AG04450 (cell line): ENCODE results near the gene AFMID. TPM values are rescaled to one million over a fixed set of nuclear protein-coding genes. Genes with fewer than 3 reads are reported as not detected.

Experiments
- CTCF ChIA-PET: fragments of 300-600, 350-600 bp; formaldehyde crosslinking; extraction: SDS; loops from one replicate; lab custom pipeline; 2022; ENCODE audit warnings: antibody characterized with exemption, inconsistent platforms; lab: Charles Lee
- POLR2A ChIA-PET: fragments of 350-600 bp; formaldehyde crosslinking; extraction: SDS; loops from one replicate; lab custom pipeline; 2021; ENCODE audit warnings: antibody characterized with exemption, inconsistent platforms; lab: Yijun Ruan, JAX
- DNase-seq: peaks from one replicate; pipeline ENCODE4 v3.0.0-alpha.2; 2011; ENCODE audit warnings: low read depth, low spot score
- H3K27ac ChIP-seq: one replicate; pipeline ENCODE4 v1.5.1; 2012; ENCODE audit warnings: low read depth, low read length, control low read depth
- H3K27me3 ChIP-seq: one replicate; pipeline ENCODE4 v1.6.0; 2012; ENCODE audit warnings: low read length; ENCODE audit not compliant: control insufficient read depth, insufficient read depth
- H3K4me3 ChIP-seq: 2 replicates; pipeline ENCODE4 v1.5.1; 2011; ENCODE audit warnings: mild to moderate bottlenecking, low read depth, low read length, control low read depth
- H3K9me3 ChIP-seq: 2 replicates; pipeline ENCODE4 v1.5.1; 2012; ENCODE audit warnings: low read length; ENCODE audit not compliant: control insufficient read depth, insufficient read depth
- polyA plus RNA-seq: library from polyadenylated mRNA; depleted of rRNA; stranded (reverse); fragments of >200 nt; gene quantifications from 2 replicates; pipeline ENCODE4 v1.2.3, GENCODE V29; 2011
- TF ChIP-seq, protein P1 (sequence below): IDR thresholded peaks from 2 replicates; pipeline ENCODE4 v1.5.1; 2011; ENCODE audit warnings: low read depth, low read length, control low read depth, inconsistent platforms

The AFMID gene
- polyA plus RNA-seq, 1 experiment: 26.2 TPM

DNA sequence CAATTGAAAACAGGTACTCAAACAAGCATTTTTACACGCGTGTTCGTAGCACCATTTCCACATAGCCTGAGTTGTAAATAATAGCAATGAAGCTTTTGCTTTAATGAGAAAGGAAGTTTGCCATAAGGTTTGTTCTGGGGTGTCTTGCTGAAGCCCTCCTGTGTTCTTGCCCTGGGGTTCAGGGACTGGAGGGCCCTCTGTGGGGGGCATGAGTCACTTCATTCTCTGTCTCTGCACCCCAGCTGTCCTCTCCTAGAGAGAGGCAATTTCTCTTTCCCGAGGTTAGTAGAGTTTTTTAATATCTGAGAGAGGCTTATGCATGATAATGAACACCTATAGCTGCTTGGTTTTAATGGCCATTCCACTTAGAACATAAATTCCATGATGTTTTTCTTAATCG is 9.6 kb downstream of the AFMID start:
- TF ChIP-seq, protein P1, sequence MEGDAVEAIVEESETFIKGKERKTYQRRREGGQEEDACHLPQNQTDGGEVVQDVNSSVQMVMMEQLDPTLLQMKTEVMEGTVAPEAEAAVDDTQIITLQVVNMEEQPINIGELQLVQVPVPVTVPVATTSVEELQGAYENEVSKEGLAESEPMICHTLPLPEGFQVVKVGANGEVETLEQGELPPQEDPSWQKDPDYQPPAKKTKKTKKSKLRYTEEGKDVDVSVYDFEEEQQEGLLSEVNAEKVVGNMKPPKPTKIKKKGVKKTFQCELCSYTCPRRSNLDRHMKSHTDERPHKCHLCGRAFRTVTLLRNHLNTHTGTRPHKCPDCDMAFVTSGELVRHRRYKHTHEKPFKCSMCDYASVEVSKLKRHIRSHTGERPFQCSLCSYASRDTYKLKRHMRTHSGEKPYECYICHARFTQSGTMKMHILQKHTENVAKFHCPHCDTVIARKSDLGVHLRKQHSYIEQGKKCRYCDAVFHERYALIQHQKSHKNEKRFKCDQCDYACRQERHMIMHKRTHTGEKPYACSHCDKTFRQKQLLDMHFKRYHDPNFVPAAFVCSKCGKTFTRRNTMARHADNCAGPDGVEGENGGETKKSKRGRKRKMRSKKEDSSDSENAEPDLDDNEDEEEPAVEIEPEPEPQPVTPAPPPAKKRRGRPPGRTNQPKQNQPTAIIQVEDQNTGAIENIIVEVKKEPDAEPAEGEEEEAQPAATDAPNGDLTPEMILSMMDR: no peak
- Histone ChIP-seq H3K27ac (no peak overlapping the region), H3K4me3 (no peak overlapping the region), H3K9me3 (peaks cover 3% of the 10 kb centered on the region; the same call in 1 of the 2 replicates), H3K27me3 (no peaks in the 10 kb centered on the region)
- CTCF ChIA-PET: interaction anchor here (1.7 kb wide), 1 partner anchor 10 kb away, joined by 10 read pairs; the partner anchor contains the start of genes AFMID and TK1
- POLR2A ChIA-PET: no interaction called here
- DNase-seq: no peak

DNA sequence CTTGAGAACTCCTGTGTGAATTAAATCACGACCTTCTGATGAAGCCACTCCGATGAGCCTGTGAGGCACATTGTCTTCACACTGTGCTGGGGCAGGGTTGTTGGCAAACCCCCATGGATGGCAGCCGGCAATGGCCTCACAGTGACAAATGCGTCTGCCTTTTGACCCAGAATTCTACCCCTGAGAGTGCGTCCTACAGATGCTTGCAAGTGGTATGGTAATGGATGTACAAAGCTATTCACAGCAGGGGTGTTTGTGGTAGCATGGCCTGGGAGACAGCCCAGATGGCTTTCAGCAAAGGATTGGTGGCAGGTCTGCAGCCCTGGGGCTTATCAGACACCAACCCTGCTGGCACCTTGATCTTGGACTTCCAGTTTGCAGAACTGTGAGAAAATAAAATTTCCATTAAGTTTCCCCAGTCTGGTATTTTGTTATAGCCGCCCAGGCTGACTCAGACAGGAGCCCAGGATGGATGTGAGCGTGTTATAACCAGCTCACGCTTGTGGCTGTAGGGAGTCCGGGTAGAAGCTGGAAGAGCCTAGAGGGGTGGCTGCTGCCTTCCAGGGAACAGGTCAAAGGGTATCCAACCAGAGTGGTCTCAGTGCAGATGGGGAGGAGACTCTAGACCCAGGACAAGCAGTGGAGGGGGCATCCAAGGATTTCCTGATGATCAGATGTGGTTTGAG is 10.1 kb downstream of the AFMID start:
- TF ChIP-seq, protein P1: no peak
- no peak overlapping the region for H3K27ac ChIP-seq
- H3K9me3 ChIP-seq: peaks cover 3% of the 10 kb centered on the region; the same call in 1 of the 2 replicates
- DNase-seq: no peak
- H3K4me3 ChIP-seq: no peak overlapping the region
- ChIA-PET POLR2A (no interaction called here), CTCF (interaction anchor here (0.6 to 1.7 kb wide), 2 partner anchors 10 to 132 kb away, joined by 4 to 10 read pairs; partner anchors contain the start of genes AFMID and TK1)
- H3K27me3 ChIP-seq: no peaks in the 10 kb centered on the region

DNA sequence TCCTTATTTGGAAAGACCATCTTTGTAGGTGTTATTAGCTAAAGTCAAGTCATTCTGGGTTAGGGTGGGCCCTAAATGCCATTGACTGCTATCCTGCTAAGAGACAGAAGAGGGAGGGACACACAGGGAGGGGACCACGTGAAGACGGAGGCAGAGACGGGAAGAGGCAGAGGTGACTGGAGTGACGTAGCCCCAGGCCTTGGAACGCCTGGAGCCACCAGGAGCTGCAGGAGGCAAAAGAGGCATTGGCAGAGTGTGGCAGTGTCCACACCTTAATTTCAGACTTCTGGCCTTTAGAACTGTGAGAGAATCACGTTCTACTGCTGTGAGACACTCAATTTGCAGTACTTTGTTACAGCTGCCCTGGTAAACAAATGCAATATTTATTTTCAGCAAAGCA is 13.3 kb downstream of the AFMID start:
- no peak for DNase-seq
- peaks cover 3% of the 10 kb centered on the region; the same call in 1 of the 2 replicates for H3K9me3 ChIP-seq
- CTCF ChIA-PET: interaction anchor here (5.8 kb wide), 1 partner anchor 13 kb away, joined by 24 read pairs; the partner anchor contains the start of genes AFMID and TK1
- no peak overlapping the region for H3K4me3 ChIP-seq
- H3K27me3 ChIP-seq: no peaks in the 10 kb centered on the region
- POLR2A ChIA-PET: interaction anchor here (0.7 kb wide), 1 partner anchor 62 kb away, joined by 5 read pairs; no protein-coding TSS in a partner anchor
- H3K27ac ChIP-seq: no peak overlapping the region
- TF ChIP-seq, protein P1: no peak

DNA sequence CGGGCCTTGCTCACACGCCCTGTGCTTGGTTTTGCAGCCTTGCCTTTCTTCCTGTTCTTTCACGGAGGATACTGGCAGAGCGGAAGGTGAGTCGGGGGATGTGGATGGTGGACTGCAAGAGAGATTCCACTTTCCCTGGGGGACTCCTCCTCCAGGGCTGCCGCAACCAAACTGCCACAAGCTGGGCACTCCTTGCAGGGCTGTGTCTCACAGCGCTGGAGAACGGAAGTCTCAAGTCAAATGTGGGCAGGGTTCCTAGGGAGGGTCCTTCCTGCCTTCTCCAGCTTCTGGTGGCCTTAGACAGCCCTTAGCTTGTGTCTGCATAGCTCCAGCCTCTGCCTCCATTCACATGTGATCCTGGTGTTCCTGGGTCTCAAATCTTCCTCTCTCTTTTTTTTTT is 15.5 kb downstream of the AFMID start:
- ChIA-PET POLR2A (interaction anchor here (0.5 kb wide), 1 partner anchor 15 kb away, joined by 3 read pairs; no protein-coding TSS in a partner anchor), CTCF (interaction anchor here (0.7 to 5.8 kb wide), 2 partner anchors 16 to 1339 kb away, joined by 6 to 24 read pairs; partner anchors contain the start of genes AFMID and TK1)
- TF ChIP-seq, protein P1: no peak
- Histone ChIP-seq H3K9me3 (peaks cover 3% of the 10 kb centered on the region; the same call in 1 of the 2 replicates), H3K4me3 (no peak overlapping the region), H3K27me3 (no peaks in the 10 kb centered on the region), H3K27ac (no peak overlapping the region)
- no peak for DNase-seq
